SK-N-SH (cell line): Measurements from ENCODE around the gene MANBA.

ENCODE experiments used
- CHD2 ChIP-seq: fragments of 150-350 bp; IDR thresholded peaks from 2 replicates; pipeline ENCODE4 v1.6.1; 2018; ENCODE audit warnings: low read length; ENCODE audit not compliant: partially characterized antibody
- CTCF ChIP-seq: fragments of 200-600 bp; sonication (generic); IDR thresholded peaks from 2 replicates; pipeline ENCODE4 v1.6.1; 2017; ENCODE audit warnings: antibody characterized with exemption, mild to moderate bottlenecking, moderate library complexity
- EP300 ChIP-seq, 2 experiments: IDR thresholded peaks; 2 replicates each; pipeline versions ENCODE4 v1.4.0 to v1.6.1; 2012; ENCODE audit warnings: borderline replicate concordance in 1 of 2, low read depth in 1 of 2, low read length in 1 of 2
- JUND ChIP-seq: IDR thresholded peaks from 2 replicates; pipeline ENCODE4 v1.4.0; 2012
- MXI1 ChIP-seq: IDR thresholded peaks from 2 replicates; pipeline ENCODE4 v1.6.1; 2012; ENCODE audit warnings: mild to moderate bottlenecking, low read depth, low read length, improper control_type of control experiment
- POLR2AphosphoS5 ChIP-seq: IDR thresholded peaks from 2 replicates; pipeline ENCODE4 v1.6.1; 2012; ENCODE audit warnings: low read depth, low read length
- RCOR1 ChIP-seq: fragments of 150-350 bp; IDR thresholded peaks from 2 replicates; pipeline ENCODE4 v1.6.1; 2017; ENCODE audit warnings: antibody characterized with exemption, low read length
- RFX5 ChIP-seq: IDR thresholded peaks from 2 replicates; pipeline ENCODE4 v1.6.1; 2012; ENCODE audit warnings: mild to moderate bottlenecking, improper control_type of control experiment, low read length
- SIN3A ChIP-seq: IDR thresholded peaks from 2 replicates; pipeline ENCODE4 v1.6.1; 2012; ENCODE audit warnings: low read depth, mild to moderate bottlenecking, low read length, moderate library complexity, borderline replicate concordance
- USF2 ChIP-seq: fragments of 150-350 bp; IDR thresholded peaks from 2 replicates; pipeline ENCODE4 v1.6.1; 2017; ENCODE audit warnings: antibody characterized with exemption, low read length, low read depth, borderline replicate concordance
- TF ChIP-seq, protein P1 (sequence below): IDR thresholded peaks from 2 replicates; pipeline ENCODE4 v1.4.0; 2012; ENCODE audit warnings: low read depth
- TF ChIP-seq, protein P2 (sequence below): IDR thresholded peaks from 2 replicates; pipeline ENCODE4 v1.6.1; 2012; ENCODE audit warnings: mild to moderate bottlenecking, low read depth, low read length, moderate library complexity
- TF ChIP-seq, protein P3 (sequence below): IDR thresholded peaks from 2 replicates; pipeline ENCODE4 v1.4.0; 2012; ENCODE audit warnings: low read depth, borderline replicate concordance
- TF ChIP-seq, protein P4 (sequence below): IDR thresholded peaks from 2 replicates; pipeline ENCODE4; 2012

DNA sequence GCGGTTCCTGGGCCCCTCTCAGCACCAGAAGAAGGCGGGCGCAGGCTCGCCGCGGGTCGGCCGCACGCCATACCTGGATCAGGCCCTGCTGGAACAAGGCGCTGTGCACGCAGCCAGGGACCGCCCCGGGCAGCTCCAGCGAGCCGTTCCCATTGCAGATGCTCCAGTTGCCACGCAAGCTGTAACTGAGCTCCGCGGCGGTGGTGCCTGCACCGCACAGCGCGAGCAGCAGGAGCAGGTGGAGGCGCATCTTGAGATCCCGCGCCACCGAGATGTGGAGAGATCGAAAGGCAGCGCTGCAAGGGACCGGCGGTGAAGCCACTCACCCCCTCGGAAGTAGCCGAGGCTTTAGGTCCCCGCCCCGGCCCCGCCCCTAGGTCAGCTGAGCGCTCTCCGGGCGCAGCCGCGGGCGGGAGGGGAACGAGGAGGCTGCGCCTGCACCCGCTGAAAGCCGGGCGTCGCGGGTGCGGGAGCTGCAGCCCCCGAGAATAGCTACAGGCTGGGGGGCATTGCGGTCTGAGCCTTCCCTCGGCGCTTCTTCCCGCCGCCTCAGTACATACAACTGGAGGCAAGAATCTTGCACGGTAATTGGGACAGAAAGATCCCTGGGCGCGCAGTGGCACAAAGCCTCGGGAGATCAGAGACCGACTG, at the start of gene MANBA:
- TF ChIP-seq CTCF: no peak
- TF ChIP-seq USF2: peak; percentile 20; the same call in 1 of the 2 replicates
- TF ChIP-seq, protein P1, sequence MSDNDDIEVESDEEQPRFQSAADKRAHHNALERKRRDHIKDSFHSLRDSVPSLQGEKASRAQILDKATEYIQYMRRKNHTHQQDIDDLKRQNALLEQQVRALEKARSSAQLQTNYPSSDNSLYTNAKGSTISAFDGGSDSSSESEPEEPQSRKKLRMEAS: peak; percentile 4; the same call in 1 of the 2 replicates
- TF ChIP-seq, protein P2, sequence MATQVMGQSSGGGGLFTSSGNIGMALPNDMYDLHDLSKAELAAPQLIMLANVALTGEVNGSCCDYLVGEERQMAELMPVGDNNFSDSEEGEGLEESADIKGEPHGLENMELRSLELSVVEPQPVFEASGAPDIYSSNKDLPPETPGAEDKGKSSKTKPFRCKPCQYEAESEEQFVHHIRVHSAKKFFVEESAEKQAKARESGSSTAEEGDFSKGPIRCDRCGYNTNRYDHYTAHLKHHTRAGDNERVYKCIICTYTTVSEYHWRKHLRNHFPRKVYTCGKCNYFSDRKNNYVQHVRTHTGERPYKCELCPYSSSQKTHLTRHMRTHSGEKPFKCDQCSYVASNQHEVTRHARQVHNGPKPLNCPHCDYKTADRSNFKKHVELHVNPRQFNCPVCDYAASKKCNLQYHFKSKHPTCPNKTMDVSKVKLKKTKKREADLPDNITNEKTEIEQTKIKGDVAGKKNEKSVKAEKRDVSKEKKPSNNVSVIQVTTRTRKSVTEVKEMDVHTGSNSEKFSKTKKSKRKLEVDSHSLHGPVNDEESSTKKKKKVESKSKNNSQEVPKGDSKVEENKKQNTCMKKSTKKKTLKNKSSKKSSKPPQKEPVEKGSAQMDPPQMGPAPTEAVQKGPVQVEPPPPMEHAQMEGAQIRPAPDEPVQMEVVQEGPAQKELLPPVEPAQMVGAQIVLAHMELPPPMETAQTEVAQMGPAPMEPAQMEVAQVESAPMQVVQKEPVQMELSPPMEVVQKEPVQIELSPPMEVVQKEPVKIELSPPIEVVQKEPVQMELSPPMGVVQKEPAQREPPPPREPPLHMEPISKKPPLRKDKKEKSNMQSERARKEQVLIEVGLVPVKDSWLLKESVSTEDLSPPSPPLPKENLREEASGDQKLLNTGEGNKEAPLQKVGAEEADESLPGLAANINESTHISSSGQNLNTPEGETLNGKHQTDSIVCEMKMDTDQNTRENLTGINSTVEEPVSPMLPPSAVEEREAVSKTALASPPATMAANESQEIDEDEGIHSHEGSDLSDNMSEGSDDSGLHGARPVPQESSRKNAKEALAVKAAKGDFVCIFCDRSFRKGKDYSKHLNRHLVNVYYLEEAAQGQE: no peak
- peak; percentile 80 for TF ChIP-seq POLR2AphosphoS5
- no peak for TF ChIP-seq MXI1
- no peak for TF ChIP-seq EP300 (IDR thresholded peaks at IDR 0.05; ENCODE audit: borderline replicate concordance in 1 of 2, low read depth in 1 of 2, low read length in 1 of 2)
- TF ChIP-seq, protein P3, sequence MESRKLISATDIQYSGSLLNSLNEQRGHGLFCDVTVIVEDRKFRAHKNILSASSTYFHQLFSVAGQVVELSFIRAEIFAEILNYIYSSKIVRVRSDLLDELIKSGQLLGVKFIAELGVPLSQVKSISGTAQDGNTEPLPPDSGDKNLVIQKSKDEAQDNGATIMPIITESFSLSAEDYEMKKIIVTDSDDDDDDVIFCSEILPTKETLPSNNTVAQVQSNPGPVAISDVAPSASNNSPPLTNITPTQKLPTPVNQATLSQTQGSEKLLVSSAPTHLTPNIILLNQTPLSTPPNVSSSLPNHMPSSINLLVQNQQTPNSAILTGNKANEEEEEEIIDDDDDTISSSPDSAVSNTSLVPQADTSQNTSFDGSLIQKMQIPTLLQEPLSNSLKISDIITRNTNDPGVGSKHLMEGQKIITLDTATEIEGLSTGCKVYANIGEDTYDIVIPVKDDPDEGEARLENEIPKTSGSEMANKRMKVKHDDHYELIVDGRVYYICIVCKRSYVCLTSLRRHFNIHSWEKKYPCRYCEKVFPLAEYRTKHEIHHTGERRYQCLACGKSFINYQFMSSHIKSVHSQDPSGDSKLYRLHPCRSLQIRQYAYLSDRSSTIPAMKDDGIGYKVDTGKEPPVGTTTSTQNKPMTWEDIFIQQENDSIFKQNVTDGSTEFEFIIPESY: no peak
- TF ChIP-seq CHD2: no peak
- TF ChIP-seq JUND: no peak
- TF ChIP-seq, protein P4, sequence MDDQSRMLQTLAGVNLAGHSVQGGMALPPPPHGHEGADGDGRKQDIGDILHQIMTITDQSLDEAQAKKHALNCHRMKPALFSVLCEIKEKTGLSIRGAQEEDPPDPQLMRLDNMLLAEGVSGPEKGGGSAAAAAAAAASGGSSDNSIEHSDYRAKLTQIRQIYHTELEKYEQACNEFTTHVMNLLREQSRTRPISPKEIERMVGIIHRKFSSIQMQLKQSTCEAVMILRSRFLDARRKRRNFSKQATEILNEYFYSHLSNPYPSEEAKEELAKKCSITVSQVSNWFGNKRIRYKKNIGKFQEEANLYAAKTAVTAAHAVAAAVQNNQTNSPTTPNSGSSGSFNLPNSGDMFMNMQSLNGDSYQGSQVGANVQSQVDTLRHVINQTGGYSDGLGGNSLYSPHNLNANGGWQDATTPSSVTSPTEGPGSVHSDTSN: peak; percentile 27; the same call in 1 of the 2 replicates
- TF ChIP-seq RCOR1: no peak
- no peak; the same call in 1 of the 2 replicates for TF ChIP-seq RFX5
- no peak for TF ChIP-seq SIN3A
